Transverse colon (tissue), 4 donors: ENCODE results near the gene METAP1. TPM values are rescaled to one million over a fixed set of nuclear protein-coding genes. Genes with fewer than 3 reads are reported as not detected.

Experiments
- DNase-seq: peaks from one replicate; pipeline ENCODE4 v3.0.0-alpha.2; 2019
- H3K27ac ChIP-seq, 4 donors: fragments of 200-600 bp; sonication (generic); 2 replicates each; pipeline ENCODE4 v1.5.1; 2016 to 2018; ENCODE audit warnings: inconsistent platforms in 4 of 4
- H3K27me3 ChIP-seq: fragments of 200-600 bp; sonication (generic); 2 replicates; pipeline ENCODE4 v1.5.1; 2017; ENCODE audit warnings: inconsistent platforms
- H3K36me3 ChIP-seq, 4 donors: fragments of 200-600 bp; sonication (generic); 2 replicates each; pipeline ENCODE4 v1.5.1; 2017 to 2019; ENCODE audit warnings: inconsistent platforms in 4 of 4
- H3K4me1 ChIP-seq, 4 donors: fragments of 200-600 bp; sonication (generic); 2 replicates each; pipeline ENCODE4 v1.5.1; 2017 to 2020; ENCODE audit warnings: inconsistent platforms in 4 of 4
- H3K4me3 ChIP-seq, 4 donors: fragments of 200-600 bp; sonication (generic); 1 replicate in 1 of 4; 2 replicates in 3 of 4; pipeline versions ENCODE4 v1.5.1 to v1.6.1; 2017 to 2019; ENCODE audit warnings: inconsistent platforms in 4 of 4
- H3K9me3 ChIP-seq, 2 donors: fragments of 200-600 bp; sonication (generic); 2 replicates each; pipeline ENCODE4 v1.5.1; 2017 to 2019; ENCODE audit warnings: inconsistent platforms in 2 of 2
- CTCF ChIP-seq, 5 experiments: fragments of 200-600 bp in 3 of 5; fragments of 450-650 bp in 2 of 5; sonication (generic) in 3 of 5; IDR thresholded peaks; 1 replicate in 2 of 5; 2 replicates in 3 of 5; pipeline ENCODE4 v1.5.1; 2016 to 2017; ENCODE audit warnings: antibody characterized with exemption in 5 of 5, inconsistent platforms in 3 of 5, mild to moderate bottlenecking in 2 of 5, moderate library complexity in 1 of 5
- EP300 ChIP-seq: sonication (generic); formaldehyde crosslinking; IDR thresholded peaks from one replicate; pipeline ENCODE4 v1.6.1; 2017; ENCODE audit warnings: antibody characterized with exemption, low read depth
- POLR2A ChIP-seq: fragments of 450-650 bp; IDR thresholded peaks from one replicate; pipeline ENCODE4 v1.6.1; 2016; ENCODE audit warnings: antibody characterized with exemption, mild to moderate bottlenecking, moderate library complexity
- POLR2AphosphoS5 ChIP-seq, 3 donors: sonication (generic); formaldehyde crosslinking; IDR thresholded peaks; one replicate each; pipeline ENCODE4 v1.6.1; 2016; ENCODE audit warnings: antibody characterized with exemption in 3 of 3
- WGBS, 2 donors: methylation state at CpG; one replicate each; pipeline ENCODE4 v1.1.5; 2018; ENCODE audit warnings: low coverage in 1 of 2; 5-methylcytosine and 5-hydroxymethylcytosine counted together
- in situ Hi-C, 4 donors: fragments of 200-750 bp; cut with MboI; loops; one replicate each; pipeline versions ENCODE4 v1.15.0 to v1.15.1; 2017; ENCODE audit warnings: low sequenced_read_pairs in 3 of 4, low pct_ligation_motif_present in 1 of 4, low pct_unique_long_range_greater_than_20kb in 1 of 4
- intact Hi-C: fragments of 100-400 bp; cut with DNase I; formaldehyde crosslinking; loops from one replicate; pipeline ENCODE4 v1.15.1; 2023; ENCODE audit warnings: low total_unique reads
- total RNA-seq, 4 donors: library from RNA; depleted of rRNA; stranded (reverse); fragments of >200 nt; gene quantifications; one replicate each; pipeline ENCODE4 v1.1.0, GENCODE V29; 2016

Gene METAP1
- total RNA-seq, 4 donors from 2014 or later, result 34.8 to 66.1 (median 55.9) TPM

- TF ChIP-seq CTCF (IDR thresholded peaks at IDR 0.05), result no peak
- no peak for TF ChIP-seq POLR2A
- no peak for TF ChIP-seq EP300
- TF ChIP-seq POLR2AphosphoS5 (IDR thresholded peaks at IDR 0.05), result no peak
- WGBS, 2 donors, result 94 to 100% methylated on average over 3 to 30 of the region's 39 CpGs
- Histone ChIP-seq H3K4me1 (peaks cover 6 to 28% (median 19%) of the 10 kb centered on the region in 4 donors), H3K9me3 (no peaks in the 10 kb centered on the region), H3K27me3 (no peaks in the 10 kb centered on the region), H3K36me3 (no peaks in the 10 kb centered on the region), H3K4me3 (no peak overlapping the region), H3K27ac (no peak overlapping the region)
- no peak for DNase-seq
- in situ Hi-C loops, result loop anchor here in 2 of 4 donors (10.0 kb wide), 3 partner anchors 59 to 411 kb away; no protein-coding TSS in a partner anchor
- intact Hi-C loops, result no loop called here
Observed at GRCh38 chr4:98993419-98994071, 2.0 kb upstream of the METAP1 start.

- peak overlapping the region; percentile 80 to 93 (median 89) for H3K27ac ChIP-seq
- WGBS, 2 donors, result 40 to 47% methylated on average over 16 to 17 of the region's 17 CpGs
- no peaks in the 10 kb centered on the region for H3K9me3 ChIP-seq
- peaks cover 6 to 30% (median 19%) of the 10 kb centered on the region in 4 donors for H3K4me1 ChIP-seq
- TF ChIP-seq POLR2AphosphoS5 (IDR thresholded peaks at IDR 0.05) (no peak), CTCF (IDR thresholded peaks at IDR 0.05) (no peak), POLR2A (no peak), EP300 (no peak)
- H3K27me3 ChIP-seq, result no peaks in the 10 kb centered on the region
- intact Hi-C loops (no loop called here), in situ Hi-C loops (loop anchor here in 2 of 4 donors (10.0 kb wide), 3 partner anchors 60 to 410 kb away; no protein-coding TSS in a partner anchor)
- no peaks in the 10 kb centered on the region for H3K36me3 ChIP-seq
- DNase-seq, result no peak
- H3K4me3 ChIP-seq, result peak overlapping the region; percentile 28 to 55 (median 38)
Observed at GRCh38 chr4:98994474-98995182, 893 bp upstream of the METAP1 start.

- Histone ChIP-seq H3K4me3 (peak overlapping the region; percentile 86 to 99 (median 93)), H3K27me3 (no peaks in the 10 kb centered on the region), H3K4me1 (peaks cover 6 to 30% (median 19%) of the 10 kb centered on the region in 4 donors), H3K36me3 (no peaks in the 10 kb centered on the region), H3K9me3 (no peaks in the 10 kb centered on the region), H3K27ac (peak overlapping the region; percentile 90 to 95 (median 92))
- TF ChIP-seq EP300 (no peak), POLR2AphosphoS5 (IDR thresholded peaks at IDR 0.05) (no peak), CTCF (IDR thresholded peaks at IDR 0.05) (no peak), POLR2A (no peak)
- 0 to 1% methylated on average over 3 to 12 of the region's 57 CpGs for WGBS, 2 donors
- in situ Hi-C loops (loop anchor here in 2 of 4 donors (10.0 kb wide), 3 partner anchors 59 to 409 kb away; no protein-coding TSS in a partner anchor), intact Hi-C loops (no loop called here)
- DNase-seq, result peak; percentile 24
Observed at GRCh38 chr4:98996056-98996764, 689 bp downstream of the METAP1 start.

GRCh38 chr4:98996765-98997068, 1.2 kb downstream of the METAP1 start:
- peak overlapping the region; percentile 90 to 95 (median 92) for H3K27ac ChIP-seq
- DNase-seq, result no peak
- no peaks in the 10 kb centered on the region for H3K9me3 ChIP-seq
- H3K27me3 ChIP-seq, result no peaks in the 10 kb centered on the region
- TF ChIP-seq EP300 (no peak), POLR2A (no peak), POLR2AphosphoS5 (IDR thresholded peaks at IDR 0.05) (no peak), CTCF (IDR thresholded peaks at IDR 0.05) (no peak)
- 35 to 48% methylated on average over 4 to 5 of the region's 5 CpGs for WGBS, 2 donors
- H3K4me1 ChIP-seq, result peaks cover 6 to 30% (median 19%) of the 10 kb centered on the region in 4 donors
- no peaks in the 10 kb centered on the region for H3K36me3 ChIP-seq
- intact Hi-C loops, result no loop called here
- H3K4me3 ChIP-seq, result peak overlapping the region; percentile 86 to 99 (median 93)
- in situ Hi-C loops, result loop anchor here in 2 of 4 donors (10.0 kb wide), 3 partner anchors 58 to 408 kb away; no protein-coding TSS in a partner anchor
